HCT116 (cell line): ENCODE results near the gene DNAJC28. TPM values are rescaled to one million over a fixed set of nuclear protein-coding genes. Genes with fewer than 3 reads are reported as not detected.

Source experiments
- ATAC-seq: fragments of 200-7000 bp; cut with Tn5 transposase; 2 replicates; pipeline ENCODE4 v1.9.1; 2020; ENCODE audit warnings: mild to moderate bottlenecking, moderate library complexity
- BruUV-seq: library from RNA; stranded (reverse); fragments of 400-500 nt; replicated peaks from 2 replicates; lab custom pipeline; 2021; lab: Mats Ljungman, UMichigan
- CTCF ChIA-PET: fragments of 300-600 bp; sonication (Branson Sonifier 250); formaldehyde crosslinking; loops from one replicate; lab custom pipeline; 2021; ENCODE audit warnings: antibody characterized with exemption; lab: Charles Lee
- POLR2A ChIA-PET: fragments of 300-600, 350-600 bp; sonication (Branson Sonifier 250); formaldehyde crosslinking; loops from one replicate; lab custom pipeline; 2021; ENCODE audit warnings: antibody characterized with exemption; lab: Charles Lee
- RAD21 ChIA-PET, 2 experiments: fragments of 300-600 bp; sonication (Branson Sonifier 250); formaldehyde crosslinking; loops; one replicate each; lab custom pipeline; 2023; ENCODE audit warnings: low total read pairs in 2 of 2; ENCODE audit not compliant: uncharacterized antibody in 2 of 2, unreplicated experiment in 2 of 2, low non-redundant PET in 1 of 2; lab: Charles Lee
- DNase-seq: peaks from one replicate; pipeline ENCODE4 v3.0.0-alpha.2; 2010; ENCODE audit warnings: low read depth, low spot score
- H2AFZ ChIP-seq: fragments of 200-600 bp; shearing (Covaris generic), sonication (generic); 2 replicates; pipeline ENCODE4 v1.6.1; 2017; ENCODE audit warnings: low read depth, mixed run types, mixed read lengths, antibody characterized with exemption, low read length; ENCODE audit not compliant: poor library complexity, severe bottlenecking
- H3K27ac ChIP-seq: 2 replicates; pipeline ENCODE4 v1.5.1; 2012; ENCODE audit warnings: low read depth, low read length
- H3K27me3 ChIP-seq: fragments of 200-600 bp; sonication (generic); 2 replicates; pipeline ENCODE4 v1.6.1; 2016; ENCODE audit warnings: mixed run types, low read length, mixed read lengths; ENCODE audit not compliant: insufficient read depth
- H3K36me3 ChIP-seq, 2 experiments: fragments of 200-500 bp in 1 of 2; fragments of 200-600 bp in 1 of 2; sonication (Bioruptor generic) in 1 of 2; sonication (generic) in 1 of 2; 2 replicates each; pipeline versions ENCODE4 v1.5.1 to v1.6.1; 2014 to 2016; ENCODE audit warnings: low read length in 2 of 2, inconsistent platforms in 1 of 2, mixed read lengths in 1 of 2, mixed run types in 1 of 2; ENCODE audit not compliant: insufficient read depth in 2 of 2, control insufficient read depth in 1 of 2
- H3K4me1 ChIP-seq, 2 experiments: fragments of 200-600 bp in 1 of 2; sonication (generic) in 1 of 2; 2 replicates each; pipeline versions ENCODE4 v1.5.1 to v1.6.1; 2012 to 2017; ENCODE audit warnings: low read length in 2 of 2, inconsistent platforms in 1 of 2, mild to moderate bottlenecking in 1 of 2, mixed read lengths in 1 of 2, mixed run types in 1 of 2, moderate library complexity in 1 of 2; ENCODE audit not compliant: insufficient read depth in 2 of 2, control insufficient read depth in 1 of 2
- H3K4me2 ChIP-seq: fragments of 200-600 bp; sonication (generic); 2 replicates; pipeline ENCODE4 v1.6.1; 2017; ENCODE audit warnings: mixed run types, low read length, mixed read lengths
- H3K4me3 ChIP-seq, 2 experiments: fragments of 200-600 bp in 1 of 2; sonication (generic) in 1 of 2; replicated peaks in 1 of 2; 2 replicates each; pipeline ENCODE4 v1.5.1; 2011 to 2016; ENCODE audit warnings: low read length in 2 of 2, control low read depth in 1 of 2, low read depth in 1 of 2, mild to moderate bottlenecking in 1 of 2, mixed read lengths in 1 of 2, mixed run types in 1 of 2
- H3K79me2 ChIP-seq: fragments of 200-600 bp; sonication (generic); 2 replicates; pipeline ENCODE4 v1.6.1; 2017; ENCODE audit warnings: mild to moderate bottlenecking, mixed run types, low read length, moderate library complexity, mixed read lengths; ENCODE audit not compliant: insufficient read depth
- H3K9ac ChIP-seq: fragments of 200-600 bp; sonication (generic); 2 replicates; pipeline ENCODE4 v1.6.1; 2016; ENCODE audit warnings: low read length, mixed read lengths
- H3K9me2 ChIP-seq: fragments of 200-600 bp; sonication (generic), shearing (Covaris generic); 2 replicates; pipeline ENCODE4 v1.6.1; 2017; ENCODE audit warnings: mixed run types, mild to moderate bottlenecking, moderate library complexity; ENCODE audit not compliant: insufficient read depth
- H3K9me3 ChIP-seq, 2 experiments: fragments of 200-500 bp in 1 of 2; fragments of 200-600 bp in 1 of 2; sonication (Bioruptor generic) in 1 of 2; sonication (generic) in 1 of 2; 2 replicates each; pipeline ENCODE4 v1.6.1; 2014 to 2017; ENCODE audit warnings: low read length in 2 of 2, mixed read lengths in 2 of 2, inconsistent platforms in 1 of 2, low read depth in 1 of 2, mild to moderate bottlenecking in 1 of 2, mixed run types in 1 of 2, moderate library complexity in 1 of 2; ENCODE audit not compliant: control insufficient read depth in 1 of 2, insufficient read depth in 1 of 2
- H4K20me1 ChIP-seq: fragments of 200-600 bp; sonication (generic), shearing (Covaris generic); 2 replicates; pipeline ENCODE4 v1.6.1; 2017; ENCODE audit warnings: mixed run types, mild to moderate bottlenecking, moderate library complexity; ENCODE audit not compliant: insufficient read depth
- CBX3 ChIP-seq: IDR thresholded peaks from 2 replicates; pipeline ENCODE4 v1.6.1; 2012; ENCODE audit warnings: low read depth
- FOSL1 ChIP-seq: IDR thresholded peaks from 2 replicates; pipeline ENCODE4 v1.6.1; 2012; ENCODE audit warnings: low read depth
- POLR2A ChIP-seq: IDR thresholded peaks from 2 replicates; pipeline ENCODE4 v1.7.0; 2011; ENCODE audit warnings: borderline replicate concordance; ENCODE audit not compliant: insufficient read depth, insufficient read length; ENCODE audit errors: extremely low read depth
- POLR2AphosphoS5 ChIP-seq: IDR thresholded peaks from 2 replicates; pipeline ENCODE4 v1.6.1; 2011; ENCODE audit warnings: mild to moderate bottlenecking, low read depth, low read length, moderate library complexity
- SP1 ChIP-seq: IDR thresholded peaks from 2 replicates; pipeline ENCODE4 v1.6.1; 2012; ENCODE audit warnings: low read depth
- TCF7L2 ChIP-seq: IDR thresholded peaks from 2 replicates; pipeline ENCODE4 v1.7.0; 2011; ENCODE audit warnings: borderline replicate concordance, inconsistent platforms; ENCODE audit not compliant: insufficient read depth, insufficient read length; ENCODE audit errors: extremely low read depth
- ZFX ChIP-seq: fragments of 450-650 bp; IDR thresholded peaks from 2 replicates; pipeline ENCODE4 v1.6.1; 2017
- ZNF274 ChIP-seq: fragments of 200-500 bp; sonication (Bioruptor generic); IDR thresholded peaks from 2 replicates; pipeline ENCODE4 v1.6.1; 2014; ENCODE audit warnings: mild to moderate bottlenecking, low read depth, low read length, inconsistent platforms
- intact Hi-C: fragments of 100-400 bp; cut with micrococcal nuclease; formaldehyde crosslinking; loops from 2 replicates; pipeline ENCODE4 v1.10.0; 2022
- total RNA-seq: library from RNA; stranded (reverse); gene quantifications from one replicate; pipeline ENCODE4 v1.2.1, GENCODE V29; 2021; ENCODE audit not compliant: unreplicated experiment
- TF ChIP-seq, protein P1 (sequence below): IDR thresholded peaks from 2 replicates; pipeline ENCODE4 v1.6.1; 2011; ENCODE audit warnings: mild to moderate bottlenecking, low read length, moderate library complexity; ENCODE audit not compliant: insufficient replicate concordance; ENCODE audit errors: extremely low read depth

The DNAJC28 gene
- total RNA-seq, 1 experiment from 2014 or later, result 0.81 TPM

DNA sequence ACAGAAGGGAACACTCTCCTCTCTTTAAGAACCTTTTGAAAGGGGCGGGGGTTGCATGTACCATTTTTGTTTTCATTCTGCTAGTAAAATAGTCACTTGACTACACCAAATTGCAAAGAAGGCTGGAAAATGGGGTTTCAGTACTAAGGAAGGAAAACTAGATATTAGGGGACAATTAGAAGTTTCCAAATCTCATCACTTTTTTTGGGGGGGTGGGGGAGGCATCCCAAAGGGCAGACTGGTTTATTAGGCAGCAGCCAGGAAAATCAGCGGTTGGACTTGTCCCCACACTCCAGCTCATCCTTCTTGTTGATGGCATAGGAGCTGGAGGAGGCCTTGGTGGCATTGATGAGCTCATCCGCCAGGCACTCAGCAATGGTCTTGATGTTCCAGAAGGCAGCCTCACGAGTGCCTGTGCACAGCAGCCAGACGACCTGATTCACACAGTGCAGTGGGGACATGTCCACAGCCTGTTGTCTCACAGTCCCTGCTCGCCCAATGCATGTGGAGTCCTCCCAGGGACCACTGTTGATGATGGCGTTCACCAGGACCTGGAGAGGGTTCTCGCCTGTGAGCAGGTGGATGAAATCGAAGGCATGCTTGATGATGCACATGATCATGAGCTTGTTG, 10.1 kb downstream of the DNAJC28 start:
- POLR2A ChIA-PET, result interaction anchor here (4.2 kb wide), 1 partner anchor 10 kb away, joined by 52 read pairs; the partner anchor contains the start of gene DNAJC28

More for the DNA sequence above, 10.1 kb downstream of the DNAJC28 start:
- Histone ChIP-seq H3K9me3 (no peaks in the 10 kb centered on the region), H3K4me1 (peaks cover 5 to 13% of the 10 kb centered on the region in 2 experiments), H3K27me3 (no peaks in the 10 kb centered on the region), H4K20me1 (no peaks in the 10 kb centered on the region), H3K9ac (no peak overlapping the region), H3K79me2 (peaks cover 11% of the 10 kb centered on the region; the same call in 1 of the 2 replicates), H3K9me2 (no peaks in the 10 kb centered on the region), H3K4me3 (no peak overlapping the region), H3K36me3 (no peaks in the 10 kb centered on the region), H3K4me2 (0 out of 2 replicates have a peak overlapping the region, but pooled peaks have one; percentile 95), H3K27ac (no peak overlapping the region), H2AFZ (no peak overlapping the region)
- ATAC-seq (no peak), DNase-seq (no peak)
- CTCF ChIA-PET, result no interaction called here
- RAD21 ChIA-PET, result no interaction called here
- intact Hi-C loops, result no loop called here
- TF ChIP-seq POLR2AphosphoS5, result no peak
- TF ChIP-seq ZFX, result no peak
- no peak for TF ChIP-seq FOSL1
- no peak for TF ChIP-seq SP1
- no peak for TF ChIP-seq POLR2A
- TF ChIP-seq ZNF274, result no peak
- TF ChIP-seq, protein P1, sequence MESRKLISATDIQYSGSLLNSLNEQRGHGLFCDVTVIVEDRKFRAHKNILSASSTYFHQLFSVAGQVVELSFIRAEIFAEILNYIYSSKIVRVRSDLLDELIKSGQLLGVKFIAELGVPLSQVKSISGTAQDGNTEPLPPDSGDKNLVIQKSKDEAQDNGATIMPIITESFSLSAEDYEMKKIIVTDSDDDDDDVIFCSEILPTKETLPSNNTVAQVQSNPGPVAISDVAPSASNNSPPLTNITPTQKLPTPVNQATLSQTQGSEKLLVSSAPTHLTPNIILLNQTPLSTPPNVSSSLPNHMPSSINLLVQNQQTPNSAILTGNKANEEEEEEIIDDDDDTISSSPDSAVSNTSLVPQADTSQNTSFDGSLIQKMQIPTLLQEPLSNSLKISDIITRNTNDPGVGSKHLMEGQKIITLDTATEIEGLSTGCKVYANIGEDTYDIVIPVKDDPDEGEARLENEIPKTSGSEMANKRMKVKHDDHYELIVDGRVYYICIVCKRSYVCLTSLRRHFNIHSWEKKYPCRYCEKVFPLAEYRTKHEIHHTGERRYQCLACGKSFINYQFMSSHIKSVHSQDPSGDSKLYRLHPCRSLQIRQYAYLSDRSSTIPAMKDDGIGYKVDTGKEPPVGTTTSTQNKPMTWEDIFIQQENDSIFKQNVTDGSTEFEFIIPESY, result no peak
- TF ChIP-seq TCF7L2, result no peak
- no peak for TF ChIP-seq CBX3
- no TSS peak for BruUV-seq
